GDM1 (cell line): ENCODE measurements around the gene CAMSAP1.

Experiments used
- DNase-seq: peaks from one replicate; lab custom pipeline; 2025; lab: John Stamatoyannopoulos, UW

Gene CAMSAP1

GRCh38 chr9:135814421-135815095 lies 92.8 kb downstream of the CAMSAP1 start:
- no peak for DNase-seq

- no peak for DNase-seq
Observed at GRCh38 chr9:135813671-135814290, 93.6 kb downstream of the CAMSAP1 start.

GRCh38 chr9:135812961-135813360 lies 94.4 kb downstream of the CAMSAP1 start:
- no peak for DNase-seq

GRCh38 chr9:135811801-135812200 lies 95.5 kb downstream of the CAMSAP1 start:
- DNase-seq = no peak

GRCh38 chr9:135810806-135811575 lies 96.4 kb downstream of the CAMSAP1 start:
- DNase-seq = no peak

GRCh38 chr9:135809166-135809565 lies 98.2 kb downstream of the CAMSAP1 start:
- no peak for DNase-seq

- DNase-seq = no peak
Observed at GRCh38 chr9:135805422-135806022, 101.8 kb downstream of the CAMSAP1 start.

GRCh38 chr9:135804581-135805421 lies 102.5 kb downstream of the CAMSAP1 start:
- DNase-seq = no peak

- DNase-seq = no peak
Observed at GRCh38 chr9:135803441-135803840, 103.9 kb downstream of the CAMSAP1 start.

GRCh38 chr9:135802876-135803419 lies 104.4 kb downstream of the CAMSAP1 start:
- no peak for DNase-seq

GRCh38 chr9:135801070-135801469 lies 106.3 kb downstream of the CAMSAP1 start:
- DNase-seq = no peak

GRCh38 chr9:135799261-135799660 lies 108.1 kb downstream of the CAMSAP1 start:
- no peak for DNase-seq

- no peak for DNase-seq
Observed at GRCh38 chr9:135798263-135798585, 109.1 kb downstream of the CAMSAP1 start.

GRCh38 chr9:135797507-135798262 lies 109.7 kb downstream of the CAMSAP1 start:
- DNase-seq = no peak

- no peak for DNase-seq
Observed at GRCh38 chr9:135796784-135797485, 110.4 kb downstream of the CAMSAP1 start.

GRCh38 chr9:135795391-135795790 lies 112.0 kb downstream of the CAMSAP1 start:
- no peak for DNase-seq

GRCh38 chr9:135794361-135794885 lies 112.9 kb downstream of the CAMSAP1 start:
- DNase-seq = no peak

GRCh38 chr9:135794057-135794335 lies 113.3 kb downstream of the CAMSAP1 start:
- no peak for DNase-seq

- no peak for DNase-seq
Observed at GRCh38 chr9:135793221-135794056, 113.9 kb downstream of the CAMSAP1 start.
